Keratinocyte (primary cell): ENCODE data around the gene GRIK4. TPM values are rescaled to one million over a fixed set of nuclear protein-coding genes. Genes with fewer than 3 reads are reported as not detected.

Source experiments
- DNase-seq: peaks from one replicate; pipeline ENCODE4 v3.0.0-alpha.2; 2011; ENCODE audit warnings: low read depth, missing footprints, low spot score
- FAIRE-seq: peaks from 2 replicates; lab custom pipeline; 2011; peaks lifted over from hg19 to GRCh38; lab: Jason Lieb, UNC
- H2AFZ ChIP-seq: 2 replicates; pipeline ENCODE4 v1.6.0; 2012; ENCODE audit warnings: low read length, control low read depth, inconsistent platforms; ENCODE audit not compliant: control insufficient read depth
- H3K27ac ChIP-seq: 2 replicates; pipeline ENCODE4 v1.5.1; 2011; ENCODE audit warnings: low read length; ENCODE audit not compliant: control insufficient read depth, insufficient read depth
- H3K27me3 ChIP-seq: 3 replicates; pipeline ENCODE4 v1.6.0; 2011; ENCODE audit warnings: low read length; ENCODE audit not compliant: control insufficient read depth, insufficient read depth; ENCODE audit errors: extremely low read depth
- H3K36me3 ChIP-seq, 2 experiments: 2 replicates in 1 of 2; 3 replicates in 1 of 2; pipeline ENCODE4 v1.5.1; 2011; ENCODE audit warnings: low read length in 2 of 2, mild to moderate bottlenecking in 1 of 2; ENCODE audit not compliant: control insufficient read depth in 2 of 2, insufficient read depth in 2 of 2; ENCODE audit errors: extremely low read depth in 1 of 2
- H3K4me1 ChIP-seq: 3 replicates; pipeline ENCODE4 v1.5.1; 2011; ENCODE audit warnings: low read length; ENCODE audit not compliant: control insufficient read depth, insufficient read depth; ENCODE audit errors: extremely low read depth
- H3K4me2 ChIP-seq: 3 replicates; pipeline ENCODE4 v1.6.0; 2011; ENCODE audit warnings: low read depth, low read length; ENCODE audit not compliant: control insufficient read depth, insufficient read depth; ENCODE audit errors: extremely low read depth
- H3K4me3 ChIP-seq, 3 experiments: fragments of 200-600 bp in 1 of 3; sonication (generic) in 1 of 3; 2 replicates in 2 of 3; 3 replicates in 1 of 3; pipeline ENCODE4 v1.5.1; 2011 to 2016; ENCODE audit warnings: low read length in 3 of 3, mild to moderate bottlenecking in 3 of 3, control low read depth in 2 of 3, inconsistent platforms in 1 of 3, low read depth in 1 of 3, mixed read lengths in 1 of 3, mixed run types in 1 of 3, moderate library complexity in 1 of 3; ENCODE audit not compliant: control insufficient read depth in 2 of 3, insufficient read depth in 2 of 3; ENCODE audit errors: extremely low read depth in 1 of 3
- H3K79me2 ChIP-seq: 2 replicates; pipeline ENCODE4 v1.6.0; 2012; ENCODE audit warnings: low read length; ENCODE audit not compliant: control insufficient read depth, insufficient read depth
- H3K9ac ChIP-seq: 3 replicates; pipeline ENCODE4 v1.6.0; 2011; ENCODE audit warnings: low read length; ENCODE audit not compliant: control insufficient read depth, insufficient read depth; ENCODE audit errors: extremely low read depth
- H3K9me1 ChIP-seq: 3 replicates; pipeline ENCODE4 v1.6.0; 2011; ENCODE audit warnings: low read length; ENCODE audit not compliant: control insufficient read depth, insufficient read depth; ENCODE audit errors: extremely low read depth
- H3K9me3 ChIP-seq: 2 replicates; pipeline ENCODE4 v1.5.1; 2012; ENCODE audit warnings: low read depth, low read length; ENCODE audit not compliant: control insufficient read depth
- H4K20me1 ChIP-seq: 3 replicates; pipeline ENCODE4 v1.6.0; 2011; ENCODE audit warnings: low read length; ENCODE audit not compliant: control insufficient read depth, insufficient read depth; ENCODE audit errors: extremely low read depth
- CTCF ChIP-seq, 3 experiments: IDR thresholded peaks in 1 of 3; conservative IDR thresholded peaks in 1 of 3; optimal IDR thresholded peaks in 1 of 3; 2 replicates in 2 of 3; 3 replicates in 1 of 3; pipeline versions ENCODE3 to v1.5.1; 2011; ENCODE audit warnings: low read length in 3 of 3, mild to moderate bottlenecking in 3 of 3, moderate library complexity in 2 of 3, control low read depth in 1 of 3, inconsistent platforms in 1 of 3; ENCODE audit not compliant: insufficient read depth in 2 of 3; ENCODE audit errors: extremely low read depth in 1 of 3
- EZH2 ChIP-seq: IDR thresholded peaks from one replicate; pipeline ENCODE4 v1.6.1; 2012; ENCODE audit warnings: inconsistent platforms, mild to moderate bottlenecking, low read length, moderate library complexity
- dilution Hi-C: fragments of 300-500 bp; cut with MboI; formaldehyde crosslinking; loops from one replicate; pipeline ENCODE4 v1.7.0; 2020; ENCODE audit warnings: low sequenced_read_pairs; ENCODE audit not compliant: extremely low pct_ligation_motif_present
- polyA plus RNA-seq, 5 experiments: library from polyadenylated mRNA; depleted of rRNA in 3 of 5; stranded (reverse) in 3 of 5; stranded (forward) in 1 of 5; unstranded in 1 of 5; fragments of >200 nt; gene quantifications; 1 replicate in 1 of 5; 2 replicates in 3 of 5; 3 replicates in 1 of 5; pipeline versions ENCODE4 v1.2.1 to v1.2.3, GENCODE V29; 2011 to 2012; ENCODE audit warnings: missing spikeins in 2 of 5, low read depth in 1 of 5, low replicate concordance in 1 of 5

Gene GRIK4
- polyA plus RNA-seq, 1 donor (not counting 4 experiments of a cell fraction or from before 2014, with no cell fraction given): not detected

DNA sequence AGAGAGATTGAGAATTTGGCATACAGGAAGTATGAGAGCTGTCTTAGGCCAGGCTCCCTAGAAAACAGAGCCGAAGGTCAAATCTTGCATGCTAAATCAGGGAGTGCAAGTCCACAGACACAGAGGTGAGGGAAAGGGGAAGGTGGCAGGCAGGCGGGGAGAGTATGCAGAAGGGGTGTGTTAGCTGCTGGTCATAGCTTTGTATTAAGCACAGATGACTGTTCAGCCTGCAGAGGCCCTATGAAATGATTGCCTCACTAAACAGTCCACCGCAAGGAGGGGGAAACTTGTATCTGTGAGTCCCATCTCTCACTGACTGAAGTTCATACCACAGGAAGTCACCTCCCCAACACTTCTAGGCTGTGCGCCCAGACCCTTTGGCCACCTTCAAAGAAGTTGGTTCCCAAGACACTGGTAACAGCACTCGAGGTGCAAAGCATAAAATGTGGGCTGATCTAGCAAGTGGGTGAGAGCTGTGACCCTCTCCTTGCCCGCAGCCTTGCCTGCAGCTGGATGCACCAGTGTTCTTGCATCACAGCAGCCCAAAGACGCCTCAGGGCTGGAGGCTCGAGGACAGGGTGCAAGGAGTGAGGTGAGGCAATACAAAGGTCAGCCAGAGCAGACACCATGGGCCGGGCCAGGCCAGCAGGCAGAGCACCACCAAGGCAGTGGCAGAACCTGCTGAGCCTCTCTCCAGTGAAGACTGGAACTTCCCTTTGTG lies 397.1 kb downstream of the GRIK4 start:
- H3K36me3 ChIP-seq: no peaks in the 10 kb centered on the region
- dilution Hi-C loops: no loop called here
- H3K27me3 ChIP-seq: no peaks in the 10 kb centered on the region
- no peaks in the 10 kb centered on the region for H3K9me3 ChIP-seq
- no peaks in the 10 kb centered on the region for H3K79me2 ChIP-seq
- H3K27ac ChIP-seq: no peak overlapping the region
- FAIRE-seq: no peak
- H4K20me1 ChIP-seq: no peaks in the 10 kb centered on the region
- H2AFZ ChIP-seq: no peak overlapping the region
- no peak overlapping the region for H3K9ac ChIP-seq
- H3K4me3 ChIP-seq: no peak overlapping the region
- H3K9me1 ChIP-seq: no peaks in the 10 kb centered on the region
- no peak overlapping the region for H3K4me2 ChIP-seq
- TF ChIP-seq EZH2: no peak
- no peak for TF ChIP-seq CTCF (optimal IDR thresholded peaks at IDR 0.05 in 1 of 3, IDR thresholded peaks at IDR 0.05 in 1 of 3, conservative IDR thresholded peaks at IDR 0.05 in 1 of 3; ENCODE audit: extremely low read depth in 1 of 3, insufficient read depth in 2 of 3, low read length in 3 of 3)
- no peak for DNase-seq
- no peaks in the 10 kb centered on the region for H3K4me1 ChIP-seq

DNA sequence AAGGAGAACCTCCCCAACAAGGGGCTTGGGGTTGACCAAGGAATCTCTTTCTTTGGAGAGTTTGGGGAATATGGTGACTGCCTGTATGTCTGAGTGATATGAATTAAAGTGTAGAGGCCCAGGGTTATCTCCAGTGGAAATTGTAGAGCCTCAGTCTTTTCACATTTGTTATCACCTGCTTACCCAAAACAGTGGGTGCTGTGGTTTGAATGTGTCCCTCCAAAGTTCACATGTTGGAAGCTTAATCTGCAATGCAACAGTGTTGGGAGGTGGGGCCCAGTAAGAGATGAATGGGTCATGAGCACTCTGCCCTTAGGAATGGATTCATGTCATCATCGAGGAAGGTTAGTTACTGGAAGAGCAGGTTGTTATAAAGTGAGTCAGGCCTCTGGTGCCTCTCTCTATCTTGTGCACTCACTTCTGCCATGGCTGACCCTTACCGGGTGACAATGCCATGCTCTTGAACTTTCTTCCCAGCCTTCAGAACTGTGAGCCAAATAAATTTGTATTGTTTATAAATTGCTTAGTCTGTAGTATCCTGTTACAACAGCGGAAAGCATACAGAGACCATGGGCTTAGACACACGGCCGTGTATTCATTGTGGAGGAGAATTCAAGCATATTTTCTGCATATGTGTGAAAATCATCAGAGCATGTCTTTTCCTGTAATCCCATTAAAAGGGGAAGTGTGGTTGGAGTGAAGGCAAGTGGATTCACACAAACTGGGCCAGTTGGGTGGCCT lies 398.3 kb downstream of the GRIK4 start:
- no peak overlapping the region for H2AFZ ChIP-seq
- no peak overlapping the region for H3K4me2 ChIP-seq
- no peaks in the 10 kb centered on the region for H3K79me2 ChIP-seq
- FAIRE-seq (no peak), DNase-seq (no peak)
- H4K20me1 ChIP-seq: no peaks in the 10 kb centered on the region
- no peak overlapping the region for H3K9ac ChIP-seq
- TF ChIP-seq CTCF (optimal IDR thresholded peaks at IDR 0.05 in 1 of 3, IDR thresholded peaks at IDR 0.05 in 1 of 3, conservative IDR thresholded peaks at IDR 0.05 in 1 of 3; ENCODE audit: extremely low read depth in 1 of 3, insufficient read depth in 2 of 3, low read length in 3 of 3) (no peak), EZH2 (no peak)
- H3K4me1 ChIP-seq: no peaks in the 10 kb centered on the region
- H3K9me1 ChIP-seq: no peaks in the 10 kb centered on the region
- no peak overlapping the region for H3K4me3 ChIP-seq
- no peak overlapping the region for H3K27ac ChIP-seq
- dilution Hi-C loops: no loop called here
- no peaks in the 10 kb centered on the region for H3K27me3 ChIP-seq
- no peaks in the 10 kb centered on the region for H3K36me3 ChIP-seq
- no peaks in the 10 kb centered on the region for H3K9me3 ChIP-seq
